Measurements from ENCODE around the gene REEP6.
"Not testable (repeated sequence)": the region's sequence is repeated elsewhere in the genome, so short reads cannot be mapped to it uniquely, and the experiment has no call there.

REEP6 gene

DNA sequence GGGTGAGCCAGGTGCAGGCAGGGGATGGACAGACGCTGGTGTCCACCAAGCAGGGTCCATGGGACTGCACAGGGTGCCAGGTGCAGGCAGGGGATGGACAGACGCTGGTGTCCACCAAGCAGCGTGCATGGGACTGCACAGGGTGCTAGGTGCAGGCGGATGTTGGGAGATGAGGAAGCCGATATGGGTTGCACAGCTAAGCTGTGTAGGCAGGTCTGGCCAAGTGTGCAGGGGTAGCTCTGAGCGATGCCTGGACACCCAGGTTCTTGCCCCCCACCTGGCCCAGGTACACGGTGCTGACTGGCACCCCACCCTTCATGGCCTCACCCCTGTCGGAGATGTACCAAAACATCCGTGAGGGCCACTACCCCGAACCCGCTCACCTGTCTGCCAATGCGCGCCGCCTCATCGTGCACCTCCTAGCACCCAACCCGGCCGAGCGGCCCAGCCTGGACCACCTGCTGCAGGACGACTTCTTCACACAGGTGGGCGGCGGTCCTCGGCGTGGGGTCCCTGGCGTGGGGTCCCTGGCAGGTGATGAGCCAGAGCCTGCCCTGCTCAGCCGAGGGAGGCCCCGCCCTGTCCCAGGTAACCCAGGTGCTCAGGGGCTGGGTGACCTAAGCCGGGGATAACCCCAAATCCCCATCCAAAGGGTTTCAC lies 36.8 kb downstream of the REEP6 start:
- DNase-seq (ENCODE audit: low spot score), result no peak
- TF ChIP-seq, protein P1, sequence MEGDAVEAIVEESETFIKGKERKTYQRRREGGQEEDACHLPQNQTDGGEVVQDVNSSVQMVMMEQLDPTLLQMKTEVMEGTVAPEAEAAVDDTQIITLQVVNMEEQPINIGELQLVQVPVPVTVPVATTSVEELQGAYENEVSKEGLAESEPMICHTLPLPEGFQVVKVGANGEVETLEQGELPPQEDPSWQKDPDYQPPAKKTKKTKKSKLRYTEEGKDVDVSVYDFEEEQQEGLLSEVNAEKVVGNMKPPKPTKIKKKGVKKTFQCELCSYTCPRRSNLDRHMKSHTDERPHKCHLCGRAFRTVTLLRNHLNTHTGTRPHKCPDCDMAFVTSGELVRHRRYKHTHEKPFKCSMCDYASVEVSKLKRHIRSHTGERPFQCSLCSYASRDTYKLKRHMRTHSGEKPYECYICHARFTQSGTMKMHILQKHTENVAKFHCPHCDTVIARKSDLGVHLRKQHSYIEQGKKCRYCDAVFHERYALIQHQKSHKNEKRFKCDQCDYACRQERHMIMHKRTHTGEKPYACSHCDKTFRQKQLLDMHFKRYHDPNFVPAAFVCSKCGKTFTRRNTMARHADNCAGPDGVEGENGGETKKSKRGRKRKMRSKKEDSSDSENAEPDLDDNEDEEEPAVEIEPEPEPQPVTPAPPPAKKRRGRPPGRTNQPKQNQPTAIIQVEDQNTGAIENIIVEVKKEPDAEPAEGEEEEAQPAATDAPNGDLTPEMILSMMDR (IDR thresholded peaks at IDR 0.05; ENCODE audit: extremely low read depth, missing control alignments), result no peak

DNA sequence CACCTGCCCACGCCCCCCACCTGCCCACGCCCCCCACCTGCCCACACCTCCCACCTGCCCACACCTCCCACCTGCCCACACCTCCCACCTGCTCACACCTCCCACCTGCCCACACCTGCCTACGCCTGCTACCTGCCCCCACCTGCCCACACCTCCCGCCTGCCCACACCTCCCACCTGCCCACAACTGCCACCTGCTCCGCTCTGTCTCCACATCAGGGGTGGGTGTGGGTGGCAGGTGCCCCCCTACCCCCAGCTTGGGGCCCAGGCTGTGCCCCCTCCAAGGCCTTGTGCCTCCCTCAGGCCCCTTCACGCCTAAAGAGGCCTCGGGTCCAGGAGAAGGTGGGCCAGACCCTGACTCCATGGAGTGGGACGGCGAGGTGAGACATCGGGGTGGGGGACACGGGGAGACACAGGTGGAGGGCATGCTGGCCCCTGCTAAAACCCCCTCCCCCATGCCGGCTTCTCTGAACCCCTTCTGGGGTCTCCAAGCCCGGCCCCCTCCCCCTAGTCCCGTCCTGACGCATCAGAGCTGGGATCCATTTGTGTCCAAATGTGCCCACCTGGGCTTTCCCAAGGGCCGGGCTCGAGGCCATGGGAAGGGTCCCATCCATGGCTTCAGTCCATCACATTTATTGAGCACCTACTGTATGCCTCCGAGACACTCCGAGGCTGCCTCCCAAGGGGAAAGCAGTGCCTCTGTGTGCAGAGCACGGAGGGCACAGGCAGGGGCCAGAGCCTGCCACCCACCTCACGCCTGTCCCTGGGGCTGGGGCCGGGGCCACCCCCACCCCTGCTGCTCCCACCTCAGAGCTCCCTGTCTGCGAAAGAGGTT lies 37.8 kb downstream of the REEP6 start:
- DNase-seq (ENCODE audit: low spot score), result no peak
- TF ChIP-seq, protein P1 (IDR thresholded peaks at IDR 0.05; ENCODE audit: extremely low read depth, missing control alignments), result no peak

DNA sequence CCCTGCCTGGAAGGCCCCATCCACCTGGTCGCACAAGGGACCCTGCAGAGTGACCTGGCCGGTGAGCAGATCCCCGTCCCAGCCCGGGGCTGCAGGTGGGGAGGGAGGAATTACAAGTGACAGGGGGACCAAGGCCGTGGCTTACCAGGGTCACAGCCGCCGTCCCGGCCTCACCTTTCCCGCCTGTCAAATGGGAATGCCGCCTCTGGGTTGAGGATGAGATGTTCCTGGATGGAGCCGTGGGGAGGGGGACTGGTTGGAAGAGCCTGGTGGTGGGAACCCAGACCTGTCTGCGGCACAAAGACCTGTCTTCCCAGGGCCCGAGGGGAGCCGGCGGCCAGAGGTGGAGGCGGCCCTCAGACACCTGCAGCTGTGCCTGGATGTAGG lies 38.4 kb downstream of the REEP6 start:
- TF ChIP-seq, protein P1 (IDR thresholded peaks at IDR 0.05; ENCODE audit: extremely low read depth, missing control alignments), result no peak

DNA sequence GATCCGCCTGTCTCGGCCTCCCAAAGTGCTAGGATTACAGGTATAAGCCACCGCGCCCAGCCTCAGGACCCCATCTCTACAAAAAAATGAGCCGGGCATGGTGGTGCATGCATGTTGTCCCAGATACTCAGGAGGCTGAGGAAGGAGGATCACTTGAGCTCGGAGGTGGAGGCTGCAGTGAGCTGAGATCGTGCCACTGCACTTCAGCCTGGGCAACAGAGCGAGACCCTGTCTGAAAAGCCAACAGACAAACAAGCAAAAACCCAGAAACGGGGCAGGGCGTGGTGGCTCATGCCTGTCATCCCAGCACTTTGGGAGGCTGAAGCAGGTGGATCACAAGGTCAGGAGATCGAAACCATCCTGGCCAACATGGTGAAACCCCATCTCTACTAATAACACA lies 39.9 kb downstream of the REEP6 start:
- DNase-seq (ENCODE audit: low spot score), result not testable (repeated sequence)

More for the DNA sequence above, 38.4 kb downstream of the REEP6 start:
- no peak for DNase-seq (ENCODE audit: low spot score)

DNA sequence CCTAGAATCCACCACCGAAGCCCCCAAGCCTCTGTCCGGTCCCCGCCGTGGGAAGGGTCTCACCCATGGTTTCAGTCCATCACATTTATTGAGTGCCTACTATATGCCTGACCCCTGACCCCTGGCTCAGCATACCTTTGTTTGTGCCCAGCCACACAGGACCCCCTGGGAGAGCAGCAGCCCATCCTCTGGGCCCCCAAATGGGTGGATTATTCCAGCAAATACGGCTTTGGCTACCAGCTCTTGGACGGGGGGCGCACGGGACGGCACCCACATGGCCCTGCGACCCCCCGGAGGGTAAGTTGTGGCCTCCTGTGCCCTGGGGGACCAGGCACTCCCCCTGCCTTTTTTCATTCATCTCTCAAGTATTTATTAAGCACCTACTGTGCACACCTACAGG lies 40.6 kb downstream of the REEP6 start:
- TF ChIP-seq, protein P1 (IDR thresholded peaks at IDR 0.05; ENCODE audit: extremely low read depth, missing control alignments), result no peak

DNA sequence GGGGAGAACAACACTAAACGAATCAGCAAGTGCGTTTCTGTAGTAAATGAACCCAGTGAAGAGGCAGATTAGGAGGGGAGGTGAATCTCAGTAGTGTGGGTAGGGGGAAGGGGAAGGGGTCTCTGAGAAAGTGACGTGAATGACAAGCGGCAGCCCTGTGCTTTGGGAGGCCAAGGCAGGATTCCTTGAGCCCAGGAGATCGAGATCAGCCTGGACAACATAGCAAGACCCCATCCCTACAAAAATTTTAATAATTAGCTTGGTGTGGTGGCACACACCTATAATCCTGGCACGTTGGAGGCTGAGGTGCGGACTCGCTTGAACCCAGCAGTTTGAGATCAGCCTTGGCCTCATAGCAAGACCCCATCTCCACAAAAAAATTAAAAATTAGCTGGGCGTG lies 41.0 kb downstream of the REEP6 start:
- no peak for DNase-seq (ENCODE audit: low spot score)
- TF ChIP-seq, protein P1 (IDR thresholded peaks at IDR 0.05; ENCODE audit: extremely low read depth, missing control alignments), result no peak

More for the DNA sequence above, 40.6 kb downstream of the REEP6 start:
- DNase-seq (ENCODE audit: low spot score), result no peak

DNA sequence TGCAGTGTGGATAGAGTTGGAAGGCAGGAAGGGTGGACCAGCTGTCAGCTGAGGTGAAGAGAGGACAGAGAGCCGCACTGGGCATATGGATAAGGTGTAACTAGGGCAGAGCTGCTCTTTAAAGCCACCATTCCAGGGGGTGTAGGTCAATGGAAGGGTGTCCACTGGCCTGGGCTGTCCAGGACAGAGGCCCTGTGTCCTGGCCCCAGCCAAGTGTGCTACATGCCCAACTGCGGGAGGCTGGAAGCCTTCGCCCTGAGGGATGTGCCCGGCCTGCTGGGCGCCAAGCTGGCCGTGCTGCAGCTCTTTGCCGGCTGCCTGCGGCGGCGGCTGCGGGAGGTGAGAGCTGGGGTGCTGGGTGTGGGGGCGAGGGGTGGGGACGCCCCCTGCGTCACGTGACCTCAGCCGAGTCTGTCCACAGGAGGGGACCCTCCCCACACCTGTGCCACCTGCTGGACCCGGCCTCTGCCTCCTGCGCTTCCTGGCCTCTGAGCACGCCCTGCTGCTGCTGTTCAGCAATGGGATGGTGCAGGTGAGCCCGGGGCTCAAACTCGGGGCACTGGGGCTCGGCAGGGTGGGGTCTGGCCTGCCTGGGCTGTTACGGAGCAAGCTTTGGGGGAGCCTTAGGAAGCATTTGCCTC lies 42.6 kb downstream of the REEP6 start:
- no peak for DNase-seq (ENCODE audit: low spot score)
- TF ChIP-seq, protein P1 (IDR thresholded peaks at IDR 0.05; ENCODE audit: extremely low read depth, missing control alignments), result no peak

Measured in GM20000 (cell line).